GM23338 (cell line): ENCODE data around the gene POLR3E. TPM values are rescaled to one million over a fixed set of nuclear protein-coding genes. Genes with fewer than 3 reads are reported as not detected.

Source experiments
- ATAC-seq: fragments of 200-7000 bp; cut with Tn5 transposase; 3 replicates; pipeline ENCODE4 v1.9.1; 2020
- DNase-seq: peaks from one replicate; pipeline ENCODE4 v3.0.0-alpha.2; 2015; ENCODE audit warnings: low spot score
- H2AFZ ChIP-seq: fragments of 200-600 bp; sonication (generic); 2 replicates; pipeline ENCODE4 v1.8.0; 2016; ENCODE audit warnings: antibody characterized with exemption, mild to moderate bottlenecking, moderate library complexity
- H3F3A ChIP-seq: fragments of 200-600 bp; sonication (generic); replicated peaks from 2 replicates; pipeline ENCODE4 v1.8.0; 2017; ENCODE audit warnings: antibody characterized with exemption, mixed run types, low read depth
- H3K27ac ChIP-seq: fragments of 200-600 bp; sonication (generic); 2 replicates; pipeline ENCODE4 v1.6.1; 2016; ENCODE audit warnings: low read depth
- H3K27me3 ChIP-seq: fragments of 200-600 bp; sonication (generic); 2 replicates; pipeline ENCODE4 v1.8.0; 2016; ENCODE audit warnings: mild to moderate bottlenecking, mixed run types, moderate library complexity; ENCODE audit not compliant: insufficient read depth
- H3K36me3 ChIP-seq: fragments of 200-600 bp; sonication (generic); 2 replicates; pipeline ENCODE4 v1.8.0; 2016; ENCODE audit warnings: mild to moderate bottlenecking; ENCODE audit not compliant: insufficient read depth
- H3K4me1 ChIP-seq: fragments of 200-600 bp; sonication (generic); 2 replicates; pipeline ENCODE4 v1.8.0; 2016; ENCODE audit warnings: mild to moderate bottlenecking, moderate library complexity; ENCODE audit not compliant: insufficient read depth
- H3K4me2 ChIP-seq: fragments of 200-600 bp; sonication (generic); 2 replicates; pipeline ENCODE4 v1.7.1; 2017; ENCODE audit warnings: mixed run types
- H3K4me3 ChIP-seq: fragments of 200-600 bp; sonication (generic); 2 replicates; pipeline ENCODE4 v1.6.1; 2016; ENCODE audit warnings: mixed run types
- H3K79me2 ChIP-seq: fragments of 200-600 bp; sonication (generic); replicated peaks from 2 replicates; pipeline ENCODE4 v1.8.0; 2017; ENCODE audit warnings: mild to moderate bottlenecking; ENCODE audit not compliant: insufficient read depth
- H3K9me2 ChIP-seq: fragments of 200-600 bp; sonication (generic); 2 replicates; pipeline ENCODE4 v1.8.0; 2017; ENCODE audit not compliant: insufficient read depth
- H4K20me1 ChIP-seq: fragments of 200-600 bp; sonication (generic); replicated peaks from 2 replicates; pipeline ENCODE4 v1.8.0; 2017; ENCODE audit warnings: mild to moderate bottlenecking; ENCODE audit not compliant: insufficient read depth
- H3K27ac Mint-ChIP-seq: 2 replicates; pipeline ENCODE4 v1.8.0; 2020; ENCODE audit warnings: inconsistent platforms, mild to moderate bottlenecking, moderate library complexity, mixed read lengths
- H3K27me3 Mint-ChIP-seq: 3 replicates; pipeline ENCODE4 v1.8.0; 2022; ENCODE audit warnings: low read depth, mild to moderate bottlenecking, moderate library complexity, mixed read lengths, inconsistent platforms; ENCODE audit not compliant: insufficient read depth, poor library complexity
- H3K36me3 Mint-ChIP-seq: 3 replicates; pipeline ENCODE4 v1.8.0; 2021; ENCODE audit warnings: low read depth, mild to moderate bottlenecking, inconsistent platforms, moderate library complexity, mixed read lengths
- H3K4me1 Mint-ChIP-seq: 3 replicates; pipeline ENCODE4 v1.8.0; 2020; ENCODE audit warnings: mild to moderate bottlenecking, inconsistent platforms, mixed read lengths
- H3K4me3 Mint-ChIP-seq: 3 replicates; pipeline ENCODE4 v1.8.0; 2021; ENCODE audit warnings: moderate library complexity, mild to moderate bottlenecking, inconsistent platforms, mixed read lengths
- H3K9me3 Mint-ChIP-seq: 3 replicates; pipeline ENCODE4 v1.8.0; 2020; ENCODE audit warnings: moderate library complexity, mild to moderate bottlenecking, inconsistent platforms, mixed read lengths
- CREB1 ChIP-seq: fragments of 250-450 bp; sonication (Bioruptor Pico); IDR thresholded peaks from 2 replicates; pipeline ENCODE4 v1.5.0; 2020; ENCODE audit warnings: low read depth, mild to moderate bottlenecking, moderate library complexity
- CTCF ChIP-seq, 2 experiments: fragments of 200-600 bp in 1 of 2; sonication (generic) in 1 of 2; conservative IDR thresholded peaks; 2 replicates each; pipeline versions ENCODE4 v1.5.1 to v1.6.1; 2016 to 2017; ENCODE audit warnings: antibody characterized with exemption in 2 of 2, low read depth in 2 of 2, mild to moderate bottlenecking in 2 of 2, moderate library complexity in 1 of 2
- EZH2 ChIP-seq: fragments of 200-600 bp; sonication (generic); IDR thresholded peaks from one replicate; pipeline ENCODE4 v1.8.0; 2017; ENCODE audit warnings: antibody characterized with exemption, mild to moderate bottlenecking, low read depth; ENCODE audit not compliant: unreplicated experiment
- POLR2AphosphoS5 ChIP-seq: IDR thresholded peaks from 2 replicates; pipeline ENCODE4 v1.6.1; 2016; ENCODE audit warnings: antibody characterized with exemption, low read depth
- ZNF114 ChIP-seq: fragments of 250-450 bp; sonication (Bioruptor Pico); IDR thresholded peaks from 2 replicates; pipeline ENCODE4 v1.5.0; 2020; ENCODE audit warnings: mild to moderate bottlenecking, moderate library complexity
- ZNF331 ChIP-seq: fragments of 250-450 bp; sonication (Bioruptor Pico); IDR thresholded peaks from 2 replicates; pipeline ENCODE4 v1.5.0; 2020; ENCODE audit warnings: low read depth, mild to moderate bottlenecking, moderate library complexity
- ZNF462 ChIP-seq: fragments of 250-450 bp; sonication (Bioruptor Pico); IDR thresholded peaks from 2 replicates; pipeline ENCODE4 v1.5.0; 2020; ENCODE audit warnings: mild to moderate bottlenecking, moderate library complexity
- polyA plus RNA-seq: library from polyadenylated mRNA; unstranded; fragments of >200 nt; fragmentation: Nextera tagmentation; extraction: Ambion mirVana; gene quantifications from 2 replicates; pipeline ENCODE4 v1.2.1, GENCODE V29; 2016
- total RNA-seq: library from RNA; depleted of rRNA; stranded (reverse); fragments of >200 nt; shearing (Covaris generic); gene quantifications from 2 replicates; pipeline ENCODE4 v1.2.3, GENCODE V29; 2014

Gene POLR3E
- total and polyA plus RNA-seq, 2 experiments from 2014 or later: 62.7 to 141 TPM

- TF ChIP-seq ZNF462: no peak
- TF ChIP-seq ZNF331: no peak
- no peak for TF ChIP-seq CREB1 (CRISPR knock-in tag)
These were observed 24.8 kb downstream of the POLR3E start (continued) for GRCh38 chr16:22322021-22322471.

GRCh38 chr16:22322741-22323140 is 25.5 kb downstream of the POLR3E start:
- H4K20me1 ChIP-seq: peaks cover 4% of the 10 kb centered on the region
- H3F3A ChIP-seq: peaks cover 16% of the 10 kb centered on the region
- H3K4me3 Mint-ChIP-seq: no peak overlapping the region
- peaks cover 2% of the 10 kb centered on the region; the same call in 1 of the 3 replicates for H3K4me1 Mint-ChIP-seq
- no peaks in the 10 kb centered on the region for H3K9me2 ChIP-seq
- no peaks in the 10 kb centered on the region for H3K27me3 ChIP-seq
- peaks cover 32% of the 10 kb centered on the region for H3K36me3 ChIP-seq
- H3K27me3 Mint-ChIP-seq: peaks cover 15% of the 10 kb centered on the region
- H3K27ac Mint-ChIP-seq: peak overlapping the region; percentile 84; the same call in 1 of the 2 replicates
- no peak overlapping the region for H3K4me3 ChIP-seq
- H3K4me2 ChIP-seq: no peak overlapping the region
- H3K27ac ChIP-seq: no peak overlapping the region
- no peaks in the 10 kb centered on the region for H3K9me3 Mint-ChIP-seq
- H3K4me1 ChIP-seq: no peaks in the 10 kb centered on the region
- no peak overlapping the region for H2AFZ ChIP-seq
- peaks cover 11% of the 10 kb centered on the region for H3K79me2 ChIP-seq
- peaks cover 76% of the 10 kb centered on the region for H3K36me3 Mint-ChIP-seq
- DNase-seq (no peak), ATAC-seq (no peak)
- no peak for TF ChIP-seq ZNF331
- TF ChIP-seq CTCF (conservative IDR thresholded peaks at IDR 0.05; ENCODE audit: low read depth in 2 of 2): no peak
- TF ChIP-seq EZH2: no peak
- no peak for TF ChIP-seq POLR2AphosphoS5
- TF ChIP-seq ZNF114 (CRISPR knock-in tag): no peak
